ENCODE measurements around the gene NUMBL. TPM values are rescaled to one million over a fixed set of nuclear protein-coding genes. Genes with fewer than 3 reads are reported as not detected.

The NUMBL gene
- total and polyA plus RNA-seq, 2 of the 4 experiments (the other 2 are of a cell fraction) = 6.3 to 29.0 TPM

DNA sequence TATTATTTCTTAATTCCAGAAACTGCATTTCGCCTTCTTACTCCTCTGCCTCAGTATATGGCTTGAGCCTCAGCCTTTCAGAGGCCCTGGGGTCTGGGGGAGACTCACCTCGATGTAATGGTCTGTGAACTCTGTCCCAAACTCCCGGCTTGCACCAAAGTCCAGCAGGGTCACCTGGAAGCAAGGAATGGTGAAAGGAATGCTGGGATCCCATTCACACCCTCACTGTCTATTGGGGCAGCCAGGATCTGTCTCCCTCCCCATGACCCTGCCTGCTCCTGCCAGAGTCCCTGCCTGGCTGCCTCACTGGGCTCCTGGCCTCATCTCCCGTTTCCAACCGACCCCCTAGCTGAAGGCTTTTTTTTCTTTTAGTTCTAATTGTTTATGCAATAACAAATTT is 5.4 kb upstream of the NUMBL start:
- intact Hi-C loops (cut with micrococcal nuclease) = no loop called here
- ChIA-PET POLR2A (ENCODE audit: unreplicated experiment) (no interaction called here), CTCF (no interaction called here)
- H2BK120ac ChIP-seq (ENCODE audit: low read depth, low read length) = no peak overlapping the region
- H2AK5ac ChIP-seq (ENCODE audit: low read depth, low read length) = no peak overlapping the region
- peaks cover 14% of the 10 kb centered on the region; the same call in 1 of the 2 replicates for H3K9me1 ChIP-seq (ENCODE audit: insufficient read depth, low read length)
- no peak overlapping the region for H3K14ac ChIP-seq (replicated peaks; ENCODE audit: low read depth, low read length)
- no peak overlapping the region for H4K91ac ChIP-seq (ENCODE audit: insufficient read depth, low read depth, low read length)
- dilution Hi-C loops (cut with HindIII; ENCODE audit: low sequenced_read_pairs, unreplicated experiment) = no loop called here
- peaks cover 0 to 4% of the 10 kb centered on the region in 2 experiments; a peak in 1 of 4 replicates for H3K79me1 ChIP-seq (ENCODE audit: low read depth in 1 of 2, low read length in 2 of 2)
- H3K4me3 ChIP-seq (ENCODE audit: insufficient read depth, low read depth, low read length) = no peak overlapping the region
- WGBS, 2 experiments (ENCODE audit: extremely low coverage in 2 of 2, insufficient read length in 1 of 2) = no CpG with 5 or more reads among the region's 5 CpGs
- no peak overlapping the region for H4K5ac ChIP-seq (ENCODE audit: low read depth, low read length)
- H3K4ac ChIP-seq (ENCODE audit: low read depth, low read length) = no peak overlapping the region
- no peak overlapping the region for H2BK5ac ChIP-seq (ENCODE audit: low read depth, low read length, poor library complexity, severe bottlenecking)
- H3K9ac ChIP-seq (ENCODE audit: low read depth, low read length) = no peak overlapping the region
- in situ Hi-C loops (cut with MboI; ENCODE audit: low sequenced_read_pairs) = no loop called here
- H3K4me2 ChIP-seq (ENCODE audit: low read depth, low read length) = no peak overlapping the region
- no peak overlapping the region for H3K56ac ChIP-seq (ENCODE audit: extremely low read depth, insufficient read depth, low read length)
- H3K23ac ChIP-seq (ENCODE audit: low read depth, low read length) = no peak overlapping the region
- H2BK20ac ChIP-seq (ENCODE audit: low read depth, low read length) = no peak overlapping the region
- DNase-seq (no peak), ATAC-seq (ENCODE audit: low read depth) (no peak)
- TF ChIP-seq CEBPB (IDR thresholded peaks at IDR 0.05; ENCODE audit: low read depth, low read length) (no peak), RCOR1 (IDR thresholded peaks at IDR 0.05; ENCODE audit: insufficient replicate concordance, low read length) (no peak), NFE2L2 (IDR thresholded peaks at IDR 0.05; ENCODE audit: low read depth, low read length) (no peak), BHLHE40 (IDR thresholded peaks at IDR 0.05; ENCODE audit: low read depth, low read length) (no peak), FOS (IDR thresholded peaks at IDR 0.05; ENCODE audit: low read depth, low read length) (no peak), ELK1 (IDR thresholded peaks at IDR 0.05; ENCODE audit: borderline replicate concordance, low read depth, low read length) (no peak), USF2 (IDR thresholded peaks at IDR 0.05; ENCODE audit: low read depth, low read length) (no peak), MXI1 (IDR thresholded peaks at IDR 0.05; ENCODE audit: borderline replicate concordance, low read depth, low read length) (no peak), POLR2A (IDR thresholded peaks at IDR 0.05; ENCODE audit: low read depth, low read length) (no peak), MAZ (IDR thresholded peaks at IDR 0.05; ENCODE audit: borderline replicate concordance, low read depth, low read length) (no peak), CHD1 (IDR thresholded peaks at IDR 0.05; ENCODE audit: low read depth, low read length) (no peak), MAFK (IDR thresholded peaks at IDR 0.05; ENCODE audit: low read depth, low read length) (no peak), SMC3 (IDR thresholded peaks at IDR 0.05; ENCODE audit: low read depth, low read length) (no peak), RAD21 (IDR thresholded peaks at IDR 0.05; ENCODE audit: low read length) (no peak), RFX5 (IDR thresholded peaks at IDR 0.05; ENCODE audit: low read depth, low read length) (no peak)
- TF ChIP-seq, protein P1, sequence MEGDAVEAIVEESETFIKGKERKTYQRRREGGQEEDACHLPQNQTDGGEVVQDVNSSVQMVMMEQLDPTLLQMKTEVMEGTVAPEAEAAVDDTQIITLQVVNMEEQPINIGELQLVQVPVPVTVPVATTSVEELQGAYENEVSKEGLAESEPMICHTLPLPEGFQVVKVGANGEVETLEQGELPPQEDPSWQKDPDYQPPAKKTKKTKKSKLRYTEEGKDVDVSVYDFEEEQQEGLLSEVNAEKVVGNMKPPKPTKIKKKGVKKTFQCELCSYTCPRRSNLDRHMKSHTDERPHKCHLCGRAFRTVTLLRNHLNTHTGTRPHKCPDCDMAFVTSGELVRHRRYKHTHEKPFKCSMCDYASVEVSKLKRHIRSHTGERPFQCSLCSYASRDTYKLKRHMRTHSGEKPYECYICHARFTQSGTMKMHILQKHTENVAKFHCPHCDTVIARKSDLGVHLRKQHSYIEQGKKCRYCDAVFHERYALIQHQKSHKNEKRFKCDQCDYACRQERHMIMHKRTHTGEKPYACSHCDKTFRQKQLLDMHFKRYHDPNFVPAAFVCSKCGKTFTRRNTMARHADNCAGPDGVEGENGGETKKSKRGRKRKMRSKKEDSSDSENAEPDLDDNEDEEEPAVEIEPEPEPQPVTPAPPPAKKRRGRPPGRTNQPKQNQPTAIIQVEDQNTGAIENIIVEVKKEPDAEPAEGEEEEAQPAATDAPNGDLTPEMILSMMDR (conservative IDR thresholded peaks at IDR 0.05; ENCODE audit: low read depth, low read length) = no peak
- no peak overlapping the region for H2AK9ac ChIP-seq (replicated peaks; ENCODE audit: low read depth, low read length, poor library complexity)
- H3K27me3 ChIP-seq (ENCODE audit: control insufficient read depth, insufficient read depth, low read length) = no peaks in the 10 kb centered on the region
- H2AFZ ChIP-seq (replicated peaks; ENCODE audit: low read length, poor library complexity) = no peak overlapping the region
- no peak overlapping the region for H3K18ac ChIP-seq (ENCODE audit: low read depth, low read length)
- H3K4me1 ChIP-seq (ENCODE audit: control insufficient read depth, insufficient read depth, low read length) = peaks cover 5% of the 10 kb centered on the region
- no peak overlapping the region for H2BK15ac ChIP-seq (ENCODE audit: low read depth, low read length)
- H3K36me3 ChIP-seq (ENCODE audit: control insufficient read depth, insufficient read depth, low read length) = peaks cover 44% of the 10 kb centered on the region
- H4K20me1 ChIP-seq (ENCODE audit: insufficient read depth, low read length) = no peaks in the 10 kb centered on the region
- H4K8ac ChIP-seq (ENCODE audit: low read depth in 2 of 2, low read length in 2 of 2) = no peak overlapping the region
- no peak overlapping the region for H3K27ac ChIP-seq (ENCODE audit: insufficient read depth, low read length)
- H3K9me3 ChIP-seq (ENCODE audit: control insufficient read depth, insufficient read depth, low read length) = no peaks in the 10 kb centered on the region
- BruUV-seq (replicated peaks) = no TSS peak
